Central memory CD8-positive, alpha-beta T cell (primary cell): ENCODE results near the gene GPSM1.
"Not testable (repeated sequence)": the region's sequence is repeated elsewhere in the genome, so short reads cannot be mapped to it uniquely, and the experiment has no call there.

Experiments
- ATAC-seq: fragments of 150-1000 bp; cut with Tn5 transposase; replicated peaks from 2 replicates; pipeline ENCODE4 v1.10.0; 2022; ENCODE audit warnings: mild to moderate bottlenecking, moderate FRiP score, moderate number of reproducible peaks; ENCODE audit not compliant: poor library complexity, severe bottlenecking; ENCODE audit errors: extremely low read depth
- DNase-seq, 2 donors: peaks; one replicate each; pipeline ENCODE4 v3.0.0; 2021; ENCODE audit warnings: low spot score in 2 of 2
- H3K27ac Mint-ChIP-seq: one replicate; pipeline ENCODE4 v1.8.0; 2022; ENCODE audit warnings: low read depth, mild to moderate bottlenecking, moderate library complexity, mixed read lengths
- H3K27me3 Mint-ChIP-seq: one replicate; pipeline ENCODE4 v1.8.0; 2022; ENCODE audit warnings: mixed read lengths
- H3K36me3 Mint-ChIP-seq: one replicate; pipeline ENCODE4 v1.8.0; 2022; ENCODE audit warnings: mild to moderate bottlenecking, moderate library complexity, mixed read lengths; ENCODE audit not compliant: insufficient read depth
- H3K4me1 Mint-ChIP-seq: one replicate; pipeline ENCODE4 v1.8.0; 2022; ENCODE audit warnings: mixed read lengths
- H3K4me3 Mint-ChIP-seq: one replicate; pipeline ENCODE4 v1.8.0; 2022; ENCODE audit warnings: mild to moderate bottlenecking, moderate library complexity, mixed read lengths
- H3K9me3 Mint-ChIP-seq: one replicate; pipeline ENCODE4 v1.8.0; 2022; ENCODE audit warnings: mixed read lengths

Gene GPSM1

DNA sequence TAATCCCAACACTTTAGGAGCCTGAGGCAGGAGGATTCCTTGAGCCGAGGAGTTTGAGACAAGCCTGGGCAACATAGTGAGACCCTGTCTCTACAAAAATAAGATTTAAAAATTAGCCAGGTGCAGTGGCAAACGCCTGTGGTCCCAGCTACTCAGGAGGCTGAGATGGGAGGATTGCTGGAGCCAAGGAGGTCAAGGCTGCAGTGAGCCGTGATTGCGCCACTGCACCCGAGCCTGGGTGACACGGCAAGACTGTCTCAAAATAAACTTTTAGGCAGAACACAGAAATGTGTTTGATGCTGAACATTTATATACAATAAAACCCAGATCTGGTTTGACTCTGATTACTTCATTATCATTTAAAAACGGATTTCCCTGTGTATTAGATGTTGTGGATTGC, 78.1 kb downstream of the GPSM1 start:
- Mint-ChIP-seq H3K9me3 (no peaks in the 10 kb centered on the region), H3K4me1 (peaks cover 37% of the 10 kb centered on the region), H3K36me3 (peaks cover 34% of the 10 kb centered on the region), H3K27me3 (no peaks in the 10 kb centered on the region), H3K4me3 (no peak overlapping the region), H3K27ac (no peak overlapping the region)
- no peak for DNase-seq
- ATAC-seq: no peak

DNA sequence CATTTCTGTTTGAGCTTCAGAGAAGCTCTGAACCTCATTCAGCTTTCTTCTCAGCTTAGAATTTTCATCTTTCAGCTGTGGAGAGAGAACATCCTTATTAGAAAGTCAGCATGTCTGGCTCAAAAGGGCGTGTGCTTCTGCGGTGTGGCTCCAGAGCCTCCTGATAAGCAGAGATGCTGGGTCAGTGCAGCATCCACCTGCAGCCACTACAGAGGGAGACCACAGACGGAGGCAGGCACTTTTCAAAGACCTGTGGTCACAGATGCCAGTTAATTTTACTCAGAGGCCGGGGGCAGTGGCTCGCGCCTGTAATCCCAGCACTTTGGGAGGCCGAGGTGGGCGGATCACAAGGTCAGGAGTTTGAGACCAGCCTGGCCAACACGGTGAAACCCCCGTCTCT, 78.6 kb downstream of the GPSM1 start:
- H3K36me3 Mint-ChIP-seq: peaks cover 35% of the 10 kb centered on the region
- H3K27ac Mint-ChIP-seq, H3K4me3 Mint-ChIP-seq, ATAC-seq, H3K27me3 Mint-ChIP-seq, H3K9me3 Mint-ChIP-seq, DNase-seq: not testable (repeated sequence)
- H3K4me1 Mint-ChIP-seq: peaks cover 37% of the 10 kb centered on the region

DNA sequence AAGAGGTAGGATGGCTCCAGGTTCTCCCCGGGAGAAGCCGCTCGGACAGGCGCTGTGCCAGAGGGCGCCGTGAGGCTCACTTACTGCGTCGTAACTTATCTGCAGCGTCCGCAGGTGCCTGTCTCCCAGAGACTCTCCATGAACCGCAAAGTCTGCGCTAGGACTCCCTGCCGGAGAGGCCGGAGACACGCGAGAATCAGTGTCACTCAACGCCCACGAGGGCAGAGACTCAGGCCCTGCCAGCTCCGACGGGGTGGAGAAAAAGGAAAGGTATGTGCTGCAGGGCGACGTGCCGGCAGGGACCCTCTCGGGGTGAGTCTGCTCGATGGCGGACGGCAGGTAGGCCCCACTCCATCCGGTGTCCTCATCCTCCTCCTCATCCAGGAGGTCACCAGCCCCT, 79.7 kb downstream of the GPSM1 start:
- not testable (repeated sequence) for DNase-seq, H3K4me3 Mint-ChIP-seq, ATAC-seq, H3K27me3 Mint-ChIP-seq, H3K9me3 Mint-ChIP-seq, H3K27ac Mint-ChIP-seq
- H3K36me3 Mint-ChIP-seq: peaks cover 38% of the 10 kb centered on the region
- H3K4me1 Mint-ChIP-seq: peaks cover 45% of the 10 kb centered on the region

DNA sequence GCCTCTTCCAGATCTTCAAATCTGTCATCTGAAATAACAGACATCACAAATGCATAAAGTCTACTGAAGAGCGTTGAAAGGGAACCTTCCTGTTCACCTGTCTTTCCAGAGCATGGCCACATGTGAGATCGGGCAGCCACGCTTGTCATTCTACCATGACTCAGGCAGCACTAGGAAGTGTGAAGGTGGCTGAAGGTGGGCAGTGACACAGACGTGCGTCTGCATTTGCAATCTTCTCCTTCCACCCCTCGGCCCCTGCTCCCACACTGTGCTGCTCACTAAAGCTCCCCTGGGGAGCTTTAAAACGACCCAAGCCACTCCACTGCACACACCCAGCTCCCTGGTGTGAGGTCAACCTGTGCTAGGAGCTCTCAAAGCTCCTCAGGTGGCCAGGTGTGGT, 80.6 kb downstream of the GPSM1 start:
- no peak for DNase-seq
- Mint-ChIP-seq H3K36me3 (peaks cover 41% of the 10 kb centered on the region), H3K9me3 (no peaks in the 10 kb centered on the region), H3K4me1 (peaks cover 45% of the 10 kb centered on the region), H3K4me3 (no peak overlapping the region), H3K27me3 (no peaks in the 10 kb centered on the region), H3K27ac (no peak overlapping the region)
- ATAC-seq: no peak
